ENCODE results near the gene GALNT17.
"Not testable (repeated sequence)": the region's sequence is repeated elsewhere in the genome, so short reads cannot be mapped to it uniquely, and the experiment has no call there.

Gene GALNT17

DNA sequence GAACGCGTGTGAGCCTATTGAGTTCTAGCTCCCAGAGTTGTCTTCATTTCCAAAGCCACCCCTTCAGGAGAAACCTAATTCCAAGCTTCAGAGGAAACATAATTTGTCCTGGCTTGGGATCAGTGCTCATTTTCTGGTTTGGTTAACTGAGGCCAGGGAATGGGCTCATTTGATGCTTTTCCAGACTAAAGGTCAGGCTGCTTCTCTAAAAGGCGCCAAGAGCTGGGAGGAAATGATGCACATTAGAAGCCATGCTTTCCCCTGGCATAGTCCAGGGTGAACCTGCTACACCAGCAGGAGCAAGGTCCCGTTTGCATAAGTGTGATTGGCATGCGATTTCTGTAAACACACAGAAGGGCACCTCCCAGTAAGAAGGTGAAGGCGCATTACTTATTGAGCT, 435.0 kb downstream of the GALNT17 start:
- no peak for DNase-seq

- no peak for DNase-seq
Measured at GRCh38 chr7:71574153-71574860, 442.4 kb downstream of the GALNT17 start.

DNA sequence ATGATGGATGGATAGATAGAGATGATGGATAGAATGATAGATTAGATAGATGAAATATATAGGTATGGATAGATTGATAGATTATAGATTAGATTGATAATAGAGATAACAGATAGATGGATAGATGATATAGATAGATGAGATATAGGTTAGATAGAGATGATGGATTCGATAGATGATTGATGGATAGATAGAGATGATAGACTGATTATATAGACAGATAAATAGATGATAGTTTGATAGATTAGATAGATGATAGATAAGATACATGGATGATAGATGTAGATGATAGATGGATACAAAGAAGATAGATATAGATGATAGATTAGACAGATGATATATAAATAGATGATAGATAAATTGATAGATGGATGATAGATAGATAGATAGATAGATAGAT, 448.1 kb downstream of the GALNT17 start:
- DNase-seq, result no peak

GRCh38 chr7:71584256-71584655, 452.3 kb downstream of the GALNT17 start:
- DNase-seq, result no peak

- DNase-seq, result no peak
Measured at GRCh38 chr7:71591876-71592275, 459.9 kb downstream of the GALNT17 start.

DNA sequence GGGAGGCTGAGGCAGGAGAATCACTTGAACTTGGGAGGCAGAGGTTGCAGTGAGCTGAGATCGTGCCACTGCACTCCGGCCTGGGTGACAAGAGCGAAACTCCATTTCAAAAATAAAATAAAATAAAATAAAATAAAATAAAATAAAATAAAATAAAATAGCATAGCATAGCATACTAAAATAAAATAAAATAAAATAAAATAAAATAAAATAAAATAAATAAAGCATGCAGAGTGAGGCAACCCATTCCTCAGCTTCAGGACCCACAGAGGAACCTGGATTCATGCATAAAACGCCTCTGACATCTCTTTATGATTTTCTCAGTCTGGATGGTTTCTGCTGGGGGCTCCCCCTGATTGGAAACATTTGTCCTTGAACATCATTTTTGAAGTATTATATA, 460.4 kb downstream of the GALNT17 start:
- not testable (repeated sequence) for DNase-seq

DNA sequence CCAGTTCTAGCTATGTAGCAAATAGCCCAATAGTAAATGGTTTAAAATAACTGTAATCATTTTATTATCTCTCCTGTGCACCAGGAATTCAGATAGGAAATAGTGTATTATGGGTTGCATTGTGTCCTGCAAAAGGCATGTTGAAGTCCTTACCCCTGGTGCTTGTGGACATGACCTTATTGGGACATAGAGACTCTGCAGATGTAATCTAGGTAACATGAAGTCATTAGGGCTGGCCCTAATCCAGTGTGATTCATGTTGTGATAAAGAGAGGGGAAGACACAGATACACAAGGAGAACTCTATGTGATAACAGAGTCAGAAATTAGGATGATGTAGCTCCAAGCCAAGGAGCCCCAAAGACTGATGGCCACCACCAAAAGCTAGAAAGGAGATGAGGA, 462.8 kb downstream of the GALNT17 start:
- no peak for DNase-seq

DNA sequence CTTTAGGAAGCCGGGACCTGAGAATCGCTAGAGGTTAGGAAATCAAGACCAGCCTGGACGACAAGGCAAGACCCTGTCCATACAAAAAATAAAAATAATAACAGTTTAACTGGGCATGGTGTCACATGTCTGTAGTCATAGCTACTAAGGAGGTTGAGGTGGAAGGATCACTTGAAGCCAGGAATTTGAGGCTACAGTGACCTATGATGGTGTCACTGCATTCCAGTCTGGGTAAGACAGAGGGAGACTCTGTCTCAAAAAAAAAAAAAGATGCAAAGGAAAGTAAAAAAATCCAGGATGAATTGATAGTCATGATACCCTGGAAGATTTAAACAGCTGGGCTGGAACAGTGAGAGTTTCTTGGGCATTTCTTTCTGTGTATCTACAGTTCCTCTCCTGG, 463.2 kb downstream of the GALNT17 start:
- no peak for DNase-seq

GRCh38 chr7:71598553-71598952, 466.6 kb downstream of the GALNT17 start:
- no peak for DNase-seq

- peak; percentile 65 for DNase-seq
Measured at GRCh38 chr7:71601851-71602250, 469.9 kb downstream of the GALNT17 start.

DNA sequence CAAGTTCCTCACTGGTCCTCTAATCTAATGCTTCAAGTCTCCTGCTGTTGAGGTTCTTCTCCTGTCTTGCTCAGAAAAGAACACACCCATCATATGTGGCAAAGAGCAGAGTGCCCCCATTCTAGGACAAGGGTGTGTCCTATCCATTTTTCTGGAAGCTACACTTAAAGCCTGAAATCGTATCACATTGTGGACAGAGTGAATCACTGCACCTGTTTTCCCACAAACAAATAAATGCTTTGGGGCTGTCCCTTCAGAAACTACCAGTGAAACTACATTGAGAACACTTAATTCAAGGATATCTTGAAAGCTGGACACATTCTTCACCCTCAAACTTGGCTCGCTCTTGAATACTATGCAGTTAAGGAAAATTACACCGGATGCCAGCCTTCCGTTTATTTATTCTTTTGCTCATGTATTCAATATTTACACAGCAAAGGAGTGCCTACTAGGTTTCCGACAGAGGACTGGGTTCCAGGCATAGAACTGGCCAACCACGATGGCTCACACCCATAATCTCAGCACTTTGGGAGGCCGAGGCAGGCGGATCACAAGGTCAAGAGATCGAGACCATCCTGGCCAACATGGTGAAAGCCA, 473.0 kb downstream of the GALNT17 start:
- DNase-seq, result no peak

DNA sequence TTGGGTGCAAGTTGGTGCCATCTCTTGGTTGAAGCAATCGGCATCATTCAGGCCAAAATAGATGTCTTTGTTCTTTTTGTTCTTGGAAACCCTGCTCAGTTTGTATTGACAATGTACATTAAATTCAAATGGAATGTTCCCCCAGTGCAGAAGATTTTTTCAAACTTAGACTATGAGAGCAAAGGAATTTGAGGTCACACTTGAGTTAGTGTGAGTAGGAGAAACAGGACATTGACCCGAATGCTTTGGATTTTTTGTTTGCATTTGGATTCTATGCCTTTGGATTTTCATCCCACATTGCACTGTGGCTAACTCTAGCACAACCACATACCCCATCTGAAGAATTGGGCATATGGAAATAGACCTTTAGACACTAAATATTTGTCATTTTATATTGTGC, 480.0 kb downstream of the GALNT17 start:
- no peak for DNase-seq

GRCh38 chr7:71612911-71613310, 481.0 kb downstream of the GALNT17 start:
- DNase-seq, result peak; percentile 61

GRCh38 chr7:71613313-71613712, 481.4 kb downstream of the GALNT17 start:
- DNase-seq, result peak; percentile 30

GRCh38 chr7:71615017-71615416, 483.1 kb downstream of the GALNT17 start:
- peak; percentile 45 for DNase-seq

DNA sequence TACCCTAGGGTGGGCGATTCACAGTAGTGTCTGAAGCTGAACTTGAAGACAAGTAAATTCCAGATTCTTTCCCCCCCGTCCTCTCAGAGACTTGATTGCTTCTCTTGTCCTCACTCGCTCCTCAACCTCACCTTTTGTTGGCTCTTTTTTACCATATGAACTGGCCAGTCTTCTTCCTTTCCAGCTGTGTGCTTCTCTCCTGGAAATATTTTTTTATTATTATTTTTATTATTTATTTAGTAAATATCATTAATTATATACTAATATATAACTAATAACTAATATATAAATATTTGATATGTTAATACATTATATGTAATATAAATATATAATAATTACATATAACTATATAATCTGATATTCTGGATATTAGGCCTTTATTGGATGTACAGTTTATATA, 484.3 kb downstream of the GALNT17 start:
- DNase-seq, result no peak

GRCh38 chr7:71618278-71618677, 486.3 kb downstream of the GALNT17 start:
- no peak for DNase-seq

DNA sequence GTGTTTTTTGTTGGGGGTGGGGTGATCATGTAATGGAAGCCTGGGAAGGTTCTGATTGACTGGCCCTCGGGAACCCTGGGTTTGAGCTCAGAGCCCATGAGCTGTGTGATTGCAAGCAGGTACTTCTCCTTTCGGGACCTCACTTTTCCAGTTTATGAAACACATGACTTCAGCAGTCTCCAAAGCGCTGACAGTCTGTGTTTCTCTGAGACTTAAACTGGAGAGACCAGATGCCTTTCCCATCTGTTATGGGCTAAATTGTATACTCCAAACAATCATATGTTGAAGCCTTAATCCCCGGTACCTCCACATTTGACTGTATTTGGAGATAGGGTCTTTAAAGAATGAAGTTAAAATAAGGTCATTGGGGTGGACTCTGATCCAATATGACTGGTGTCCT, 493.6 kb downstream of the GALNT17 start:
- DNase-seq, result no peak

- DNase-seq, result no peak
Measured at GRCh38 chr7:71626206-71626605, 494.3 kb downstream of the GALNT17 start.

GRCh38 chr7:71627651-71628050, 495.7 kb downstream of the GALNT17 start:
- no peak for DNase-seq

- DNase-seq, result no peak
Measured at GRCh38 chr7:71630516-71630915, 498.6 kb downstream of the GALNT17 start.

- peak; percentile 67 for DNase-seq
Measured at GRCh38 chr7:71633551-71634008, 501.6 kb downstream of the GALNT17 start.

GRCh38 chr7:71635849-71636248, 503.9 kb downstream of the GALNT17 start:
- DNase-seq, result not testable (repeated sequence)

- DNase-seq, result no peak
Measured at GRCh38 chr7:71636329-71636728, 504.4 kb downstream of the GALNT17 start.

DNA sequence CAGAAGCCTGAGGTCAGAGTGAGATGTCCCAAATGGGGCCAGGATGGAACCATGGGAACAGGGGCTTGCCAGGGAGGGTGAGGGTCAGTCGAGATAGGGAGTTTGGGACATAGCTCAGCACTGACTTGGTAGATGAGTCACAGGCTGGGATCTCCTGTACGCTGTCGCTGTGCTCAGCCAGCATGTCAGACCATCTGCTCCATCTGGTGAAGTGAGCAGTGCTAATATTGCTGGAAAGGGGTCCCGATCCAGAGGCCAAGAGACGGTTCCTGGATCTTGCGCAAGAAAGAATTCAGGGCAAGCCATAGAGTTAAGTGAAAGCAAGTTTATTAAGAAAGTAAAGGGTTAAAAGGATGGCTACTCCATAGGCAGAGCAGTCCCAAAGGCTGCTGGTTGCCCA, 505.6 kb downstream of the GALNT17 start:
- DNase-seq, result no peak

All from femur (tissue), 1 donor.